Stomach (tissue), 9 donors: ENCODE results near the gene LARP1. TPM values are rescaled to one million over a fixed set of nuclear protein-coding genes. Genes with fewer than 3 reads are reported as not detected.
"Not testable (repeated sequence)": the region's sequence is repeated elsewhere in the genome, so short reads cannot be mapped to it uniquely, and the experiment has no call there.

Experiments used
- DNase-seq, 2 donors: peaks; one replicate each; pipeline versions ENCODE4 v3.0.0 to v3.0.0-alpha.2; 2013 to 2019
- H3K27ac ChIP-seq, 5 donors: fragments of 200-600 bp in 4 of 5; sonication (generic) in 4 of 5; one replicate each; pipeline ENCODE4 v1.5.1; 2013 to 2019; ENCODE audit warnings: mild to moderate bottlenecking in 1 of 5, moderate library complexity in 1 of 5
- H3K27me3 ChIP-seq, 3 donors: fragments of 200-600 bp; sonication (generic); one replicate each; pipeline ENCODE4 v1.5.1; 2017 to 2019; ENCODE audit warnings: mixed run types in 1 of 3
- H3K36me3 ChIP-seq, 4 donors: fragments of 200-600 bp; sonication (generic); 1 replicate in 3 of 4; 2 replicates in 1 of 4; pipeline ENCODE4 v1.5.1; 2016 to 2019
- H3K4me1 ChIP-seq, 4 donors: fragments of 200-600 bp; sonication (generic); one replicate each; pipeline ENCODE4 v1.5.1; 2016 to 2019
- H3K4me3 ChIP-seq, 4 donors: fragments of 200-600 bp; sonication (generic) in 3 of 4; one replicate each; pipeline ENCODE4 v1.5.1; 2016 to 2019; ENCODE audit warnings: mild to moderate bottlenecking in 1 of 4
- H3K9me3 ChIP-seq, 4 donors: fragments of 200-600 bp; sonication (generic); one replicate each; pipeline ENCODE4 v1.5.1; 2016 to 2019
- CTCF ChIP-seq, 7 experiments: fragments of 450-650 bp in 4 of 7; fragments of 200-600 bp in 3 of 7; sonication (generic) in 3 of 7; IDR thresholded peaks; one replicate each; pipeline ENCODE4 v1.5.1; 2016 to 2019; ENCODE audit warnings: antibody characterized with exemption in 7 of 7, control low read depth in 2 of 7, mild to moderate bottlenecking in 1 of 7
- EP300 ChIP-seq: sonication (generic); formaldehyde crosslinking; IDR thresholded peaks from one replicate; pipeline ENCODE4 v1.6.1; 2017; ENCODE audit warnings: antibody characterized with exemption
- POLR2A ChIP-seq, 4 donors: fragments of 450-650 bp; IDR thresholded peaks; one replicate each; pipeline ENCODE4 v1.6.1; 2016; ENCODE audit warnings: antibody characterized with exemption in 4 of 4, control low read depth in 2 of 4, mild to moderate bottlenecking in 1 of 4, moderate library complexity in 1 of 4
- POLR2AphosphoS5 ChIP-seq, 3 donors: sonication (generic); formaldehyde crosslinking; IDR thresholded peaks; one replicate each; pipeline ENCODE4 v1.6.1; 2016; ENCODE audit warnings: antibody characterized with exemption in 3 of 3
- WGBS, 5 donors: extraction: QIAGEN DNeasy Blood & Tissue Kit in 3 of 5; methylation state at CpG; one replicate each; pipeline versions ENCODE4 v1.1.5 to v1.1.7; 2013 to 2018; 5-methylcytosine and 5-hydroxymethylcytosine counted together
- intact Hi-C: fragments of 100-400 bp; cut with DNase I; formaldehyde crosslinking; loops from one replicate; pipeline ENCODE4 v1.15.1; 2023; ENCODE audit warnings: low total_unique reads
- polyA plus RNA-seq, 3 donors: library from polyadenylated mRNA; stranded (reverse); fragments of 200-250 nt; gene quantifications; one replicate each; pipeline ENCODE4 v1.2.3, GENCODE V29; 2013
- total RNA-seq, 5 donors: library from RNA; depleted of rRNA; stranded (reverse); fragments of >200 nt; gene quantifications; one replicate each; pipeline versions ENCODE4 v1.1.0 to v1.2.3, GENCODE V29; 2014 to 2016
- donor health status: healthy with polysubstance abuse.
- donor health status: Bipolar disorder and iron deficiency.
- donor health status: healthy.

LARP1 gene
- total and polyA plus RNA-seq, 8 donors: 15.0 to 211 (median 83.7) TPM

- TF ChIP-seq POLR2A (IDR thresholded peaks at IDR 0.05) (no peak), EP300 (no peak), CTCF (IDR thresholded peaks at IDR 0.05) (no peak), POLR2AphosphoS5 (IDR thresholded peaks at IDR 0.05) (no peak)
- H3K36me3 ChIP-seq: no peaks in the 10 kb centered on the region
- H3K27ac ChIP-seq: no peak overlapping the region
- no peaks in the 10 kb centered on the region for H3K27me3 ChIP-seq
- DNase-seq: no peak
- no peak overlapping the region for H3K4me3 ChIP-seq
- peaks cover 10 to 24% (median 15%) of the 10 kb centered on the region in 4 donors for H3K4me1 ChIP-seq
- WGBS, 5 donors: 86 to 100% (median 93%) methylated on average over 1 of the region's 1 CpG
- intact Hi-C loops: no loop called here
- H3K9me3 ChIP-seq: no peaks in the 10 kb centered on the region
These were observed 9.8 kb upstream of the LARP1 start for GRCh38 chr5:154745349-154745748.

- Histone ChIP-seq H3K36me3 (no peaks in the 10 kb centered on the region), H3K9me3 (no peaks in the 10 kb centered on the region), H3K27me3 (no peaks in the 10 kb centered on the region), H3K27ac (no peak overlapping the region), H3K4me3 (no peak overlapping the region), H3K4me1 (peaks cover 16 to 22% (median 16%) of the 10 kb centered on the region in 4 donors)
- intact Hi-C loops: no loop called here
- DNase-seq: no peak
- WGBS, 5 donors: 78 to 90% (median 86%) methylated on average over 1 of the region's 1 CpG
- TF ChIP-seq POLR2A (IDR thresholded peaks at IDR 0.05) (no peak), EP300 (no peak), CTCF (IDR thresholded peaks at IDR 0.05) (no peak), POLR2AphosphoS5 (IDR thresholded peaks at IDR 0.05) (no peak)
These were observed 5.7 kb upstream of the LARP1 start for GRCh38 chr5:154749491-154749890.

- H3K36me3 ChIP-seq, H3K27ac ChIP-seq, intact Hi-C loops, H3K27me3 ChIP-seq, H3K4me3 ChIP-seq, H3K9me3 ChIP-seq, DNase-seq: not testable (repeated sequence)
- WGBS, 5 donors: 92 to 100% (median 97%) methylated on average over 2 of the region's 2 CpGs
- peaks cover 19 to 25% (median 20%) of the 10 kb centered on the region in 4 donors for H3K4me1 ChIP-seq
These were observed 4.5 kb upstream of the LARP1 start for GRCh38 chr5:154750641-154751040.

- TF ChIP-seq CTCF (IDR thresholded peaks at IDR 0.05) (no peak), POLR2A (IDR thresholded peaks at IDR 0.05) (no peak), POLR2AphosphoS5 (IDR thresholded peaks at IDR 0.05) (no peak), EP300 (no peak)
- Histone ChIP-seq H3K27ac (no peak overlapping the region), H3K9me3 (no peaks in the 10 kb centered on the region), H3K27me3 (no peaks in the 10 kb centered on the region), H3K4me1 (peaks cover 19 to 25% (median 20%) of the 10 kb centered on the region in 4 donors), H3K4me3 (no peak overlapping the region), H3K36me3 (no peaks in the 10 kb centered on the region)
- intact Hi-C loops: no loop called here
- no peak for DNase-seq
These were observed 3.3 kb upstream of the LARP1 start for GRCh38 chr5:154751854-154752253.

GRCh38 chr5:154753792-154754191 lies 1.4 kb upstream of the LARP1 start:
- no peaks in the 10 kb centered on the region for H3K36me3 ChIP-seq
- H3K27me3 ChIP-seq: no peaks in the 10 kb centered on the region
- DNase-seq: peak; percentile 71 to 92
- intact Hi-C loops: no loop called here
- H3K27ac ChIP-seq: peak overlapping the region; percentile 49 to 99 (median 97)
- peak overlapping the region in 3 of 4 donors; percentile 53 to 88 (median 56) for H3K4me3 ChIP-seq
- peaks cover 28 to 40% (median 33%) of the 10 kb centered on the region in 4 donors for H3K4me1 ChIP-seq
- TF ChIP-seq EP300 (no peak), POLR2AphosphoS5 (IDR thresholded peaks at IDR 0.05) (peak; percentile 62 to 93 (median 82))
- no peaks in the 10 kb centered on the region for H3K9me3 ChIP-seq
- WGBS, 5 donors: 19 to 28% (median 23%) methylated on average over 5 of the region's 5 CpGs
